Gastrocnemius medialis (tissue), 4 donors: ENCODE data around the gene GUSB.

Experiments used
- CTCF ChIP-seq, 5 experiments: fragments of 450-650 bp in 3 of 5; fragments of 200-600 bp in 2 of 5; sonication (generic) in 2 of 5; IDR thresholded peaks in 4 of 5; conservative IDR thresholded peaks in 1 of 5; 1 replicate in 4 of 5; 2 replicates in 1 of 5; pipeline ENCODE4 v1.5.1; 2016 to 2019; ENCODE audit warnings: antibody characterized with exemption in 5 of 5, mild to moderate bottlenecking in 3 of 5, moderate library complexity in 3 of 5
- POLR2A ChIP-seq, 2 donors: fragments of 450-650 bp; IDR thresholded peaks; one replicate each; pipeline ENCODE4 v1.6.1; 2017; ENCODE audit warnings: antibody characterized with exemption in 2 of 2, mild to moderate bottlenecking in 2 of 2, moderate library complexity in 2 of 2

GRCh38 chr7:66007232-66007631 lies 25.2 kb upstream of the GUSB start:
- TF ChIP-seq CTCF (IDR thresholded peaks at IDR 0.05 in 4 of 5, conservative IDR thresholded peaks at IDR 0.05 in 1 of 5) (no peak), POLR2A (IDR thresholded peaks at IDR 0.05) (no peak)
